ENCODE measurements around the gene RCN1. TPM values are rescaled to one million over a fixed set of nuclear protein-coding genes. Genes with fewer than 3 reads are reported as not detected.

Gene RCN1
- total RNA-seq, 1 donor from 2014 or later: 24.6 TPM

GRCh38 chr11:32070692-32071091 is 20.2 kb upstream of the RCN1 start:
- H3K36me3 ChIP-seq: no peaks in the 10 kb centered on the region
- H3K9me3 ChIP-seq (replicated peaks): no peaks in the 10 kb centered on the region
- intact Hi-C loops (cut with micrococcal nuclease): no loop called here
- TF ChIP-seq CTCF (IDR thresholded peaks at IDR 0.05; ENCODE audit: borderline replicate concordance): no peak
- H3K4me3 ChIP-seq: no peak overlapping the region
- DNase-seq: no peak
- H3K27me3 ChIP-seq (ENCODE audit: low read depth): peaks cover 57% of the 10 kb centered on the region
- no peaks in the 10 kb centered on the region for H3K4me1 ChIP-seq
- no peak overlapping the region for H3K27ac ChIP-seq (replicated peaks)

GRCh38 chr11:32071811-32072210 is 19.1 kb upstream of the RCN1 start:
- no peaks in the 10 kb centered on the region for H3K9me3 ChIP-seq (replicated peaks)
- H3K27ac ChIP-seq (replicated peaks): no peak overlapping the region
- no peak overlapping the region for H3K4me3 ChIP-seq
- H3K4me1 ChIP-seq: no peaks in the 10 kb centered on the region
- DNase-seq: no peak
- peaks cover 54% of the 10 kb centered on the region for H3K27me3 ChIP-seq (ENCODE audit: low read depth)
- TF ChIP-seq CTCF (IDR thresholded peaks at IDR 0.05; ENCODE audit: borderline replicate concordance): peak; percentile 33
- intact Hi-C loops (cut with micrococcal nuclease): no loop called here
- no peaks in the 10 kb centered on the region for H3K36me3 ChIP-seq

GRCh38 chr11:32072872-32073643 is 17.8 kb upstream of the RCN1 start:
- no peaks in the 10 kb centered on the region for H3K4me1 ChIP-seq
- H3K36me3 ChIP-seq: no peaks in the 10 kb centered on the region
- no peak for TF ChIP-seq CTCF (IDR thresholded peaks at IDR 0.05; ENCODE audit: borderline replicate concordance)
- no peak overlapping the region for H3K27ac ChIP-seq (replicated peaks)
- H3K9me3 ChIP-seq (replicated peaks): no peaks in the 10 kb centered on the region
- H3K4me3 ChIP-seq: no peak overlapping the region
- H3K27me3 ChIP-seq (ENCODE audit: low read depth): peaks cover 41% of the 10 kb centered on the region
- no peak for DNase-seq
- intact Hi-C loops (cut with micrococcal nuclease): no loop called here

GRCh38 chr11:32073644-32074026 is 17.2 kb upstream of the RCN1 start:
- H3K4me3 ChIP-seq: no peak overlapping the region
- DNase-seq: no peak
- TF ChIP-seq CTCF (IDR thresholded peaks at IDR 0.05; ENCODE audit: borderline replicate concordance): no peak
- H3K27ac ChIP-seq (replicated peaks): no peak overlapping the region
- H3K4me1 ChIP-seq: no peaks in the 10 kb centered on the region
- H3K9me3 ChIP-seq (replicated peaks): no peaks in the 10 kb centered on the region
- intact Hi-C loops (cut with micrococcal nuclease): no loop called here
- peaks cover 35% of the 10 kb centered on the region for H3K27me3 ChIP-seq (ENCODE audit: low read depth)
- H3K36me3 ChIP-seq: no peaks in the 10 kb centered on the region

GRCh38 chr11:32079553-32079952 is 11.3 kb upstream of the RCN1 start:
- intact Hi-C loops (cut with micrococcal nuclease): no loop called here

More at GRCh38 chr11:32079553-32079952, 11.3 kb upstream of the RCN1 start:
- Histone ChIP-seq H3K4me1 (peaks cover 13% of the 10 kb centered on the region), H3K4me3 (no peak overlapping the region), H3K9me3 (replicated peaks) (no peaks in the 10 kb centered on the region), H3K27ac (replicated peaks) (no peak overlapping the region), H3K27me3 (ENCODE audit: low read depth) (no peaks in the 10 kb centered on the region), H3K36me3 (no peaks in the 10 kb centered on the region)
- TF ChIP-seq CTCF (IDR thresholded peaks at IDR 0.05; ENCODE audit: borderline replicate concordance): no peak
- no peak for DNase-seq

Measured in left ventricle myocardium inferior (tissue), 1 donor.